ENCODE results near the gene RCBTB1.

RCBTB1 gene

DNA sequence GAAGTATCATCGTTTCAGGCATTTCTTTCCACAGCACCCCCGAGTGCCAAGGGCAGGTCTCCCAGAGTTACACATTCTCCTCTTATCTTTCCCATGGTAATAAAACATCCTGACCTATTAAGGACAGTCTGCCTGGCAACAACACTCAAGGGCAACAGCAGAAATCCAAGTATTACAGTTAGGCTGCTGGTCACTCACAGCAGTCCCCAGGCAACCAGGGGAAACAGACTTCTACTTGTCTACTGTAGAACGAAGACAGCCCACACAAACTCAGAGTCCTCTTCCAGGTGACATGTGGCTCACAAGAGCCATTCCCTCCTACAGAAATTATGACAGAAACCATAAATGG, 24.3 kb downstream of the RCBTB1 start:
- in situ Hi-C loops (cut with HindIII; ENCODE audit: low sequenced_read_pairs): no loop called here

DNA sequence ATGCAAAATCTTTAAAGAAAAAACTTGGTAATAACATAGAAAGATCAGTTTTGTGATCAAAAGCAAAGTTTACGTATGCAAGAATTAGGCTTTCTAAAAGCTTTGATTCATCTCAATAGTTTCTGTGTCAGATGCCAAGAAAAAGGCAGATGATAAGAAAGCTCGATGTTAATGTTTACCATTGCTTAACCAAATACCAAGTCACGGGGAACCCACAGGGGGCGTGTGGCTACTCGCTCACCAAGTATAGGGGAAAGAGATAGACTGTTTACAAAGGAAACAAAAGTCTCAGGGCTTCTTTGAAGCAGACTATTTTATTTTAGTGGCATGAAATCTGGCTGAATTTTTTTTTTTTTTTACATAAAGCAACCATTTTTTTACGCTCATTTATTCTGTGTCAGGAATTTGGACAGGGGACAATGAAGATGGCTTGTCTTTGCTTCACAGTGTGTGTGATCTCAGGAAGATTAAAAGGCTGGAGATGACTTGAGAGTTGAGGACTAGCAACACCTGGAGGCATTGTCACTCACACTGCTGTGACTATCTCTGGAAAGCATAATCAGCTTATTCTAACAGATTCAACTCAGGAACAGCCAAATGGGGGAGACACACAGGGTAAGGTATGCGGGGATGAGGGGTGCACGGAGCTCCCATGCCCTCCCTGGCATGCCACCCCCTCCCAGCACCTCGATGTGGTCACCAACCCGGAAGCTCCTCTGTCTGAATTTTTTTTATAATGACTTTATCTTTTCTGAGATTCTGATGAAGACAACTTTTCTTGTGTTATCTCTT, 24.9 kb downstream of the RCBTB1 start:
- in situ Hi-C loops (cut with HindIII; ENCODE audit: low sequenced_read_pairs): no loop called here

DNA sequence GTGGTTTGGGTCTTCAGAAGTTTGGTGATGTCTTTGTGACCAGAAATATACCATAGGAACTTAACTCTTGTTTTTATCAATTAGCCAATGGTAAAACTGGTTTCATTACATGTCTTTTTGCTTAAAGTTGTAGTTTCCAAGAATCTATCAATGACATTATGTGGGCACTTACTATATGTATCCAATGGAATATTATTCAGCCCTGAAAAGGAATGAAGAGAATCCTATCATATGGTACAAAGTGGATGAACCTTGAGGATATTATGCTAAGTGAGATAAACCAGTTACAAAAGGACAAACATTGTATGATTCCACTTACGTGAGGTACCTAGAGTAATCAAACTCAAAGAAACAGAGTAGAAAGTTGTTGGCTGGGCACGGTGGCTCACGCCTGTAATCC, 26.4 kb downstream of the RCBTB1 start:
- in situ Hi-C loops (cut with HindIII; ENCODE audit: low sequenced_read_pairs): no loop called here

DNA sequence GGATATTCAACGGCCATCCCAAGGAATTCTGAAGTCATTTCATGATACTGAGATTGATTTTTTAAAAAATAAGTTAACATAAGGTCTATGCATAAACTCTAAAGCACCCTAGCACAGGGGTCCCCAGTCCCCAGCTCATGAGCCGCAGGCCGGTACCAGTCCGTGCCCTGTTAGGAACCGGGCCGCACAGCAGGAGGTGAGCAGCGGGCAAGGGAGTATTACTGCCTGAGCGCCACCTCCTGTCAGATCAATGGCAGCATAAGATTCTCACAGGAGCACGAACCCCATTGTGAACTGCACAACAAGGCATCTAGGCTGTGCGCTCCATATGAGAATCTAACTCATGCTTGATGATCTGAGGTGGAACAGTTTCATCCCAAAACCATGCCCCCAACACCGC, 31.0 kb downstream of the RCBTB1 start:
- in situ Hi-C loops (cut with HindIII; ENCODE audit: low sequenced_read_pairs): no loop called here

DNA sequence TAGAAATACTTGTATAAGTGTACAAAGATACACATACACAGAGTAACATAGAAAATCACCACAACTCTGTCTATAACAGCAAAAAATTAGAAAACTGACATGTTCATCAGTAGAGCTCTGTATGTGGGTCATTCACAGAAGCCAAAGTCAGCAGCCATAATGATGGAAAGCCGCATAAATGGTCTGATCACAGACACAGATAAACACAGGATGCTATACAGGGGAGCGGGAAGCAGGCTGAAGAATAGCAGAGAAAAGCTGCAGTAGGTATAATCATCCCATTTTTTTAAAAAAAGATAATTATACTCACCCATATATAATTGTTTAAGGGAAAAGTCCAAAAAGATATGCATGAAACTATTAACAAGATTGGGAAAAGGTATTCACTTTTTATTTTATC, 31.5 kb downstream of the RCBTB1 start:
- in situ Hi-C loops (cut with HindIII; ENCODE audit: low sequenced_read_pairs): no loop called here

DNA sequence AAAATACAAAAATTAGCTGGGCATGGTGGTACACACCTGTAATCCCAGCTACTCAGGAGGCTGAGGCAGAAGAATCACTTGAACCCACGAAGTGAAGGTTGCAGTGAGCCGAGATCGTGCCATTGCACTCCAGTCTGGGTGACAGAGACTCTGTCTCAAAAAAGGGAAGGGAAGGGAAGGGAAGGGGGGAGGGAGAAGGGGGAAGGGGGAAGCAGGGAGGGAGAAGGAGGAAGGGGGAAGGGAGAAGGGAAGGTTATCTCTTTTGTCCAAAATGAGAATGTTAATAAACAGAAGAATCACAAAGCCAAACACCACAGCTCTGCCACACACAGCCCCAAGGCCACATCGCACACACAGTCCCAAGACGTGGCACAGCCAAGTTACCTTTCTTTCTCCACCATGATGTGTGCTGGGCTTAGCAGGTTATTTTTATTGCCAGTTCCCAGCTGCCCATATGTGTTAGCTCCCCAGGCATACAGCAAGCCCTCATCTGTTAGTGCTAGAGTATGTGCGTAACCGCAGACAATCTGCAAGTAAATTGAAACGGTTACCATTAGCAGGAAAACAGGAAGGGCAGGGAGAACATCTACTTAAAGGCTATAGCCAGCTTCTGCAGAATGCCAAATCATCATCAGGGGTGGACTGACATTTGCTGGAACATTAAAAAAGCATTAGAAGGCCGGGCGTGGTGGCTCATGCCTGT, 34.3 kb downstream of the RCBTB1 start:
- in situ Hi-C loops (cut with HindIII; ENCODE audit: low sequenced_read_pairs): no loop called here

DNA sequence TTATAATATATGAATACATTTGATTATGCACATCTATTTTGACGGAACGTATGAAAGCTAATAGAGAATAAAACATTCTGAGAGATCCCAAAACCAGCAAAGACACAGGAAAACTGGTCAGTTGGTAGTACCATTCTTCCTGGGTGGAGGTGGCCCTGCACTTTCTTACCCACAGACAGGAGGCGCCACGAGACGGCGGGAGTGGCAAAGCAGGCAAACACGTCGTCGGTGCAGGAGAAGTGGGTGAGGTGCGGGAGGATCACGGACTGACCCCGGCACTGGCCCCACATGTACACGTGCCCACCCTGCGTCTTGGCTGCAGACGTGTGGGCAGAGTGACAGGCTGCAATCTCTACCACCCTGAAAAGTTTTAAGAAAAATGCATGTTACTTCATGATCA, 36.1 kb downstream of the RCBTB1 start:
- in situ Hi-C loops (cut with HindIII; ENCODE audit: low sequenced_read_pairs): loop anchor here (5.0 kb wide), 1 partner anchor 53 kb away; no protein-coding TSS in a partner anchor

DNA sequence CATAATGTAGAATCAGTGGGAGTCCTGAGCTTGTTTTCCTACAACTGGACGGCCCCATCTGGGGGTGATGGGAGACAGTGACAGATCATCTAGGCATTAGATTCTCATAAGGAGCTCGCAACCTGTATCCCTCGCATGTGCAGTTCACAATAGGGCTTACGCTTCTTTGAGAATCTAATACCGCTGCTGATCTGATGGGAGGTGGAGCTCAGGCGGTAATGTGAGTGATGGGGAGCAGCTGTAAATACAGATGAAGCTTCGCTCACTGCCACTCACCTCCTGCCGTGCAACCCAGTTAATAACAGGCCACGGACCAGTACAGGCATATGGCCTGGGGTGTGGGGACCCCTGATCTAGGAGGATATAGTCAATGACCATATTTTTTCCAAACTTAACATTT, 38.8 kb downstream of the RCBTB1 start:
- in situ Hi-C loops (cut with HindIII; ENCODE audit: low sequenced_read_pairs): loop anchor here (5.0 kb wide), 1 partner anchor 56 kb away; no protein-coding TSS in a partner anchor

DNA sequence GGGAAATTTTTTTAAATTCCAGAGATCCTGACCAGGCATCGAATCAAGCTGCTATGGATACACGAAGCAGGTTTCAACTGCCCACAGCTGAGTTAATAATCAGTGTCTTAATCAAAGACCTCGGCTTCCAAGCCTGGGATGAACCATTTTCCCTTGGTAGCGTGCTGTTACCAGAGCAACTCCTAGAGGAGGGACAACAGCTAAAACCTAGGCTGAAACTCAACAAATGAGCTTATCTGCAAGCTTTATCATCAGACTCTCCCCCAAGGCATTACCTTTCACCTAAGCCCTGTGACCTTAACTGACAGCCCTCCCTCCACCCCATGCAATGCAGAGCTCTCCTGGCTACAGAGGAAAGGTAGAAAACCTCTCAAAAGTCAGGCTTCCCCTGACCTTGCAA, 39.7 kb downstream of the RCBTB1 start:
- in situ Hi-C loops (cut with HindIII; ENCODE audit: low sequenced_read_pairs): loop anchor here (5.0 kb wide), 1 partner anchor 57 kb away; no protein-coding TSS in a partner anchor

DNA sequence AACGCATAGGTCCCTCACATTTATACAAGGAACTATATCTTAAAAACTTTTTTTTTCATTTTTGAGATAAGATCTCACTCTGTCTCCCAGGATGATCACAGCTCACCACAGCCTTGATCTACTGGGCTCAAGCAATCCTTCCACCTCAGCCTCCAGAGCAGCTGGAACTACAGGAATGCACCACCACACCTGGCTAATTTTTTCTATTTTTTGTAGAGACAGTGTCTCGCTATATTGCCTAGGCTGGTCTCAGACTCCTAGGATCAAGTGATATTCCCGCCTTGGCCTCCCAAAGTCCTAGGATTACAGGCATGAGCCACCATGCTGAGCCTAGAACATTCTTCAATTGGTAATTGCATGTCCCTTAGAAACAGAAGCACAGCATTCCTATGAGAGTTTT, 41.7 kb downstream of the RCBTB1 start:
- in situ Hi-C loops (cut with HindIII; ENCODE audit: low sequenced_read_pairs): no loop called here

DNA sequence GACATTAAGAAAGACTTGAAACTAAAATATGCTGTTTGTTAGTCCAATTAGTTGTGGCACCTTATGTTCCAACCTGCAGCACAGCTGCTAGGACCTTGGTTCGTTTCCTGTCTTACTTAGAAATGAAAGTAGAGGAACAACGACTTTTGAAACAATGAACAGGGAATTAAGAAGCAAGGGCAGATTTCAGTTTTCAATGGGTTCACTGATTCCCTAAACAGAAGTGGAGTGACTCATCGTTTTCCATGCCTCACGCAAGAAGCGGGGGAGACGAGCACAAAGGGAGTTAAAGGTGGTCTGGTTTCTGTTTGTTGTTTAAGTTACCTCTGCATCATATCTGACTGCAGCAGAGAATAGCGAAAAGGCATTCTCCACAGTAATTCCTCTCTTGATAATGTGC, 44.8 kb downstream of the RCBTB1 start:
- in situ Hi-C loops (cut with HindIII; ENCODE audit: low sequenced_read_pairs): no loop called here

DNA sequence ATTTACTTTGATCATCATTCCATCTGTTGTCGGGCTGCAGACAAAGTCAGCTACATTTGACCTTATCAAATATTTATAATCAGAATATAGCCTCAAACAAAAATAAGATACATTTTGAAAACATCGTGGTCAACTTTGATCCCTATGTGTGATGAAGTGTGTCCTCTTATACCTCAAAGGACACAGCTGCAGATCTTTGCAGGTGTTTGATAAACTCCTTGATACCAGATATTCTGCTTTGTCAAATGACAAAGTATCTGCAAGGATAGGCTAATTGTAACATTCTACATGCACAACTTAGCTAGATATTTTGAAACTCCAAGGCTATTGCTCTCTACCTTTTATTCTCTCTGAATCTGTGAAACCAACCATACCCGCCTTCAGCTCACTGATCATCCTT, 45.6 kb downstream of the RCBTB1 start:
- in situ Hi-C loops (cut with HindIII; ENCODE audit: low sequenced_read_pairs): no loop called here

DNA sequence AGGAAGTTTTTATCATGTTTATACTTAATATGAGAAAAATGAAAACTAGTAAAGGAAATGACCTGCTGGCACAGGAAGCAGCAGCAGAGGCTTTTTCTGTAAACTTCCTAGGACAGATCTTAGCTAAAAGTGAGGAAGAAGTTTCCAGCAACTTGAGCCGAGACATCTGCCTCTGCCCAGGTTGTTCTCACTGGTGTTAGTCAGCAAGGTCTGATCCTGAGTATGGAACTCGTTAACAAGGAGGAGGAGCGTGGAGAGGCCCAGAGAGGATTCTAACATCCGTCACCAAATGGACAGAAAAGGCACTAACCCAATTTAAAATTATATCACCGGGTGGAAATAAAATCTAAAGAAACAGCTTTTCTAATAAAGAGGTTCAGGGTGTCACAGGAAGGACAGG, 46.0 kb downstream of the RCBTB1 start:
- in situ Hi-C loops (cut with HindIII; ENCODE audit: low sequenced_read_pairs): no loop called here

DNA sequence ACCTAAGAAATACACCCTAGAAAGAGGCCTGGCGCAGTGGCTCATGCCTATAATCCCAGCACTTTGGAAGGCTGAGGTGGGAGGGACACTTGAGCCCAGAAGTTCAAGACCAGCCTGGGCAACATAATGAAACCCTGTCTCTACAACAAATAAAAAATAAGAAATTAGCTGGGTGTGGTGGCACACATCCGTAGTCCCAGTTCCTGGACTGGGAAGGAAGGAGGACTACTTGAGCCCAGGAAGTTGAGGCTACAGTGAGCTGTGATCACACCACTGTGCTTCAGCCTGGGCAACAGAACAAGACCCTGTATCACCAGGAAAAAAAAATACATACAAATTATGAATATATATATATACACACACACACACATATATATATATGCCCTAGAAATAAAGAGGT, 47.0 kb downstream of the RCBTB1 start:
- in situ Hi-C loops (cut with HindIII; ENCODE audit: low sequenced_read_pairs): no loop called here

DNA sequence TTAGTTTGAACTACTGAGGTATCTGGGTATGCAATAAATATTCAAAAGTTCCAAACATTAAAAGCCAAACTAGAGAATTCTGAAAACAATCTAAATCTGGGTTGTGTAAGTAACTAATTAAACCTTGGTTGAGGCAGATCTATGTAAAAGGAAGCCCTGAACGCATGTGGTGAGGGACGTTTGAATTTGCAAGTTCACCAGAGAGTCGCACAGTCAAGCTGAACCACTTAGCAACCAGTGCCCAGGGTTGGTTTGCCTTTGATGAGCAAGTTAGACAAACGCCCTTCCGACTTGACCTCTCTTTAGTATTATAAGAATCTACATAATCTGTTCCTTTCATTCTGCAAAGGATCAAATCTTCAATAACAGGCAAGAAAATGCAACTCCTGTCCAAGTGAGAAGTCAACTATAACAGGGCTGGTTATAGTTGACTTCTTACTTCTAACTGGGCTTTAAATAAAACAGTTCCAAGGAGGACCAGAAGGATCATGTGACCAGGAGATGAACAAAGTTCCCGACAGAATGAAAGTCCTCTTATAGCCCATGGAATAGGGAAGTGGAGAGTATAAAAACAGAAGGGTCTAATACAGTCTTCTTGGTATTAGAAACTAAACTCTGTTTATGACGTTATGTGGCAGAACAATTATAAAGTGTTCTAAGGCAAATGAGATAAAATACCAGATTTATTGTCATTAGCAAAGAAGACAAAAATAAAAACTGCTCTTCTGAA, 49.0 kb downstream of the RCBTB1 start:
- in situ Hi-C loops (cut with HindIII; ENCODE audit: low sequenced_read_pairs): no loop called here

DNA sequence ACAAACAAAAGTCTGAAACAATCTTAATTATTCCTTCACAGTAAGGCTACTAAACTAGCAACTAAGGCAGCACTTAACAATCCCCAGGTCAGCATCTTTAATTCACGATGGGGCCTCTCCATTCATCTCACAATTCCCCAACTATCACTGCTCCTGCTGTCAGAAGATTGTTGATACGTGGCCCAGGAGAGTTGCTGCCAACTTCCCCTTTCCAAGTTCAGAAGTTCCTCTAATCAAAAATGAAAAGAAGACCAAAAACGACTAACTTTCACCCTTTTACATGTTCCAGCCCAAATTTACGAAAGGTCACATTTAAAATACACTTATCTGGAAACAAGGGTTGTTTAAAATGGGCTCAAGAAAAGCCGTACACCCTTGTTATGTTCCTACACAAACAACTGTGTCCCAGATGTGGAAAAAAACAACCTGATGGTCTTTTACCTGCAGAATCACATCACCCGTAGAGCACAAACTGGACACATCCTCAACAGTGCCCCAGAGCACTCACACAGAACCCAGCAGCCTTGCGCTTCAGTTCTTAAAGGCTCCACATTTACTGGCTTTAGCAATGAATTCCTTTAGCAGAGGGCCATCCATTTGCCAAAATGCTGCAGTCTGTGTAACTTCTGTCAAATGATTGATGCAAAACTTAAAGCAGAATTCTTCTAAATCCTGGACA, 51.6 kb downstream of the RCBTB1 start:
- in situ Hi-C loops (cut with HindIII; ENCODE audit: low sequenced_read_pairs): no loop called here

DNA sequence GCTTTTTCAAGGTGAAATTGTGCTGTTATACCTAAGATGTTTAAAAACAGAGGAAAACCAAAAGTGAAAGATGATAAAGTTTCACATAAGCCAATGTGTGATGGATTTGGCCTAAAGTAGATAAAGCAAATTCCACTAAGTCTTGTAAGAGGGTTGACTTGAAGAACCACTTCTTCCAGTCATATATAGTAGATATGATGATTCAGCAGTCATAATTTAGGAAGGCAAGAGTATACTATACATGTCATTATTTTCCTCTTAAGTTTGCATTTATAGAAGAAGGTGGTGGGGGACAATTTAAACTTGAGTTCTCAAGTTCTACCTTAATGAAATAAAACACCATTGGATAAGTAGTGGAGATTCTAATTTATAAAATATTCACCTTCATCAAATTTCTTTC, 52.3 kb downstream of the RCBTB1 start:
- in situ Hi-C loops (cut with HindIII; ENCODE audit: low sequenced_read_pairs): no loop called here

DNA sequence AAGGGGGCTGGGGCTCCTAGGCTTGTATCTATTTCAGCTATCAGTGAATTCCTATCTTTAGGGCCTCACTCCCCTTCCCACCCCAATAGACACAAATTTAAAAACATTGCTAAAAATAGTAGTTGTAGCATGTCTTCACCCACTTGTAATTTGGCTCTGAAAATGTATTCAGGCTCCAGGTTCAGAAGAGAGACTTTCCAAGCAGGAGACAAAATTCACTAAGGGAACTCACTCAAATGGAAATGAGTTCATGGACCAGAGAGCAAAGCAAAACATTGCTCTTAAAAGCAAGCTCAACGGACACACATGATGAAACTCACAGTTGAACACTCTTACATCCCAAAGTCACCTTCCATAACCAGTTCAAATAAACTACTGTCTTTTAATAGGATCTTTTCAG, 52.8 kb downstream of the RCBTB1 start:
- in situ Hi-C loops (cut with HindIII; ENCODE audit: low sequenced_read_pairs): no loop called here

DNA sequence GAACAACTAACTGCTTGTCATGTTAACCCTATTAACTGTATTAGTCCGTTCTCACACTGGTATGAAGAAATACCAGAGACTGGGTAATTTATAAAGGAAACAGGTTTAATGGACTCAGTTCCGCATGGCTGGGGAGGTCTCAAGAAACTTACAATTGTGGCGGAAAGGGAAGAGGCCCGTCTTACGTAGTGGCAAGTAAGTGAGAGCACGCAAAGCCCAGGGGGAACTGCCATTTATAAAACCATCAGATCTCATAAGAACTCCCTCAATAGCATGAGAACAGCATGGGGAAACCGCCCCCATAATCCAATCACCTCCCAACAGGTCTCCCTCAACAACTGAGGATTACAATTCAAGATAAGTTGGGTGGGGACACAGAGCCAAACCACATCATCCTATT, 54.9 kb downstream of the RCBTB1 start:
- in situ Hi-C loops (cut with HindIII; ENCODE audit: low sequenced_read_pairs): no loop called here

DNA sequence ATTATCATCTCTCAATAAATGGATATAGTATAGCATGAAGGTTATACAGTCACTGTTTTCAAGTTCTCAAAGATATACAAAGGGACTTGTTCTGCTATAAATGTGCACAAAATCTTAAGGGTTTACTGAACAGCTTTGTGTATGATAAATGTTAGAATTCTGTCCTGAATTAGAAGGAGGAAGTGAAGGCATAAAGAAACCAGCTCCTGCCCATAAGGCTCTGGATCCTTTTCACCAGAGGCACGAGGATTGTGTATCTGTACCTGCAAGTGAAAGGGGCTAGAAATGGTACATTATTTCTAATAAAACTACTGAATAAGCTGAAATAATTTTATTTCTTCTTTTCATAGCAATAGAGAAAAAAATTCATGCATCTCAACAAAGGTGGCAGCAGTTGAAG, 57.2 kb downstream of the RCBTB1 start:
- in situ Hi-C loops (cut with HindIII; ENCODE audit: low sequenced_read_pairs): loop anchor here (5.0 kb wide), 2 partner anchors 36 to 71 kb away; no protein-coding TSS in a partner anchor

DNA sequence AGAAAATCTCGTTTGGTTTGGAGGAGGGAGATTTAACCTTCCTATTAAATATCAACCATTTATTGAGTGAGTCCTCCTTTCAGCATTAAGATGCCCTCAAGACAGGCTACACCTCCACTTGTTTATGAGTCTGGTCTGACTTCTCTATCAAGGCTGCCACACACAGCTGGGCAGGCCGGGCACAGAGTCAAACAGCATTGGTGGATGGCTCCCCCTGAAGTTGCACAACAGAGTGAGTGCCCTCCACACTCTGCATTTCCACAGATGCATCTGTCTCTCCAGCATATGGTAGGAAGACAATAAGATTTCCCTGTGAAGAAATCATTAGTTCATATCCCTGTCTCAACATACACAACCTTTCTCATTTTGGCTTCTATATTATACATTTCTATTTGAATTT, 58.2 kb downstream of the RCBTB1 start:
- in situ Hi-C loops (cut with HindIII; ENCODE audit: low sequenced_read_pairs): loop anchor here (5.0 kb wide), 2 partner anchors 35 to 70 kb away; no protein-coding TSS in a partner anchor

All from endothelial cell of hepatic sinusoid (primary cell).